BJ (cell line): Measurements from ENCODE around the gene ZNF2. TPM values are rescaled to one million over a fixed set of nuclear protein-coding genes. Genes with fewer than 3 reads are reported as not detected.
A peak's percentile ranks its signal among the peaks of the same experiment; 100 is the strongest.
"Not testable (repeated sequence)": the region's sequence is repeated elsewhere in the genome, so short reads cannot be mapped to it uniquely, and the experiment has no call there.

Source experiments
- CTCF ChIA-PET: fragments of 350-600 bp; formaldehyde crosslinking; extraction: SDS; loops from one replicate; lab custom pipeline; 2021; ENCODE audit warnings: antibody characterized with exemption, inconsistent platforms; lab: Yijun Ruan, JAX
- POLR2A ChIA-PET: fragments of 300-600 bp; sonication (Branson Sonifier 250); formaldehyde crosslinking; extraction: SDS; loops from one replicate; lab custom pipeline; 2021; ENCODE audit warnings: antibody characterized with exemption; lab: Charles Lee
- DNase-seq: peaks from one replicate; pipeline ENCODE4 v3.0.0-alpha.2; 2011; ENCODE audit warnings: low read depth
- H3K27me3 ChIP-seq: 2 replicates; pipeline ENCODE4 v1.6.0; 2011; ENCODE audit warnings: low read length; ENCODE audit not compliant: control insufficient read depth, insufficient read depth
- H3K36me3 ChIP-seq: 2 replicates; pipeline ENCODE4 v1.5.1; 2011; ENCODE audit warnings: low read length; ENCODE audit not compliant: control insufficient read depth, insufficient read depth
- H3K4me3 ChIP-seq: 2 replicates; pipeline ENCODE4 v1.5.1; 2011; ENCODE audit warnings: low read depth, mild to moderate bottlenecking, control low read depth, low read length
- CTCF ChIP-seq: IDR thresholded peaks from 2 replicates; pipeline ENCODE4 v1.5.1; 2011; ENCODE audit warnings: low read depth, mild to moderate bottlenecking, control low read depth, inconsistent platforms, low read length, moderate library complexity; ENCODE audit not compliant: insufficient read depth
- polyA plus RNA-seq: library from polyadenylated mRNA; depleted of rRNA; stranded (reverse); fragments of >200 nt; gene quantifications from 2 replicates; pipeline ENCODE4 v1.2.3, GENCODE V29; 2011

The ZNF2 gene
- polyA plus RNA-seq, 1 experiment: 3.2 TPM

GRCh38 chr2:95181774-95182173, 16.2 kb downstream of the ZNF2 start:
- DNase-seq: no peak
- ChIA-PET CTCF (interaction anchor here (0.6 kb wide), 1 partner anchor 18 kb away, joined by 3 read pairs; no protein-coding TSS in a partner anchor), POLR2A (no interaction called here)
- TF ChIP-seq CTCF: no peak
- Histone ChIP-seq H3K4me3 (no peak overlapping the region), H3K36me3 (peaks cover 13% of the 10 kb centered on the region), H3K27me3 (no peaks in the 10 kb centered on the region)

- DNase-seq: no peak
- no peak for TF ChIP-seq CTCF
- Histone ChIP-seq H3K27me3 (no peaks in the 10 kb centered on the region), H3K36me3 (peaks cover 12% of the 10 kb centered on the region), H3K4me3 (no peak overlapping the region)
- CTCF ChIA-PET: interaction anchor here (1.0 to 1.4 kb wide), 2 partner anchors 11 to 129 kb away, joined by 3 to 4 read pairs; no protein-coding TSS in a partner anchor
- POLR2A ChIA-PET: no interaction called here
Observed at GRCh38 chr2:95185197-95185596, 19.6 kb downstream of the ZNF2 start.

- POLR2A ChIA-PET: no interaction called here
- no peak for TF ChIP-seq CTCF
- Histone ChIP-seq H3K27me3 (no peaks in the 10 kb centered on the region), H3K36me3 (peaks cover 8% of the 10 kb centered on the region), H3K4me3 (no peak overlapping the region)
- CTCF ChIA-PET: interaction anchor here (0.8 to 1.4 kb wide), 3 partner anchors 10 to 129 kb away, joined by 3 to 4 read pairs (median 3); no protein-coding TSS in a partner anchor
- no peak for DNase-seq
Observed at GRCh38 chr2:95185973-95186372, 20.4 kb downstream of the ZNF2 start.

GRCh38 chr2:95192956-95193355, 27.3 kb downstream of the ZNF2 start:
- H3K36me3 ChIP-seq, H3K27me3 ChIP-seq, DNase-seq, H3K4me3 ChIP-seq, POLR2A ChIA-PET: not testable (repeated sequence)
- TF ChIP-seq CTCF: peak; percentile 59
- CTCF ChIA-PET: interaction anchor here (0.6 to 1.2 kb wide), 5 partner anchors 9 to 143 kb away, joined by 3 to 5 read pairs (median 3); no protein-coding TSS in a partner anchor

- no peak for TF ChIP-seq CTCF
- DNase-seq: no peak
- peaks cover 2% of the 10 kb centered on the region; the same call in 1 of the 2 replicates for H3K36me3 ChIP-seq
- CTCF ChIA-PET: interaction anchor here (1.2 kb wide), 1 partner anchor 27 kb away, joined by 3 read pairs; no protein-coding TSS in a partner anchor
- H3K4me3 ChIP-seq: no peak overlapping the region
- H3K27me3 ChIP-seq: no peaks in the 10 kb centered on the region
- POLR2A ChIA-PET: no interaction called here
Observed at GRCh38 chr2:95203911-95204310, 38.3 kb downstream of the ZNF2 start.
